ENCODE data around the gene CGB1. TPM values are rescaled to one million over a fixed set of nuclear protein-coding genes. Genes with fewer than 3 reads are reported as not detected.

Gene CGB1
- total RNA-seq, 4 donors from 2014 or later = not detected

DNA sequence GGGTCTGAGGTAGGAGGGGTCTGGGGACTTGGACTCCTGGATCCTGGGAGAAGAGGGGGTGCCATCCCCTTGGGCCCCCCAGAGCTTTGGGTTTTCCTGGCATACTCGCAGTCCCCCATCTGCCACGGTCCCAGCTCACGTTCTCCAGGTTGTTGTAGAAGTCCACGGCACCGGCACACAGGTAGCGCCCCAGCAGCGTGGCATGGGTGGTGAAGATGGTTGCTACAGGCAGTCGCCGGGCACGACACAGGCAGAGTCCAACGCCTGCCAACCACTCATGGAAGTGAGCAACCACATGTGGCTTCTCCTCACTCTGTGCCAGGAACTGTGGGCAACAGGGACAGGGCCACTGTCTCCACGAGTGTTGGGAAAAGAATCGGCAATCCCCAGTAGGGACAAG, 51.0 kb downstream of the CGB1 start:
- no peak for TF ChIP-seq POLR2AphosphoS5 (IDR thresholded peaks at IDR 0.05)
- TF ChIP-seq, protein P1, sequence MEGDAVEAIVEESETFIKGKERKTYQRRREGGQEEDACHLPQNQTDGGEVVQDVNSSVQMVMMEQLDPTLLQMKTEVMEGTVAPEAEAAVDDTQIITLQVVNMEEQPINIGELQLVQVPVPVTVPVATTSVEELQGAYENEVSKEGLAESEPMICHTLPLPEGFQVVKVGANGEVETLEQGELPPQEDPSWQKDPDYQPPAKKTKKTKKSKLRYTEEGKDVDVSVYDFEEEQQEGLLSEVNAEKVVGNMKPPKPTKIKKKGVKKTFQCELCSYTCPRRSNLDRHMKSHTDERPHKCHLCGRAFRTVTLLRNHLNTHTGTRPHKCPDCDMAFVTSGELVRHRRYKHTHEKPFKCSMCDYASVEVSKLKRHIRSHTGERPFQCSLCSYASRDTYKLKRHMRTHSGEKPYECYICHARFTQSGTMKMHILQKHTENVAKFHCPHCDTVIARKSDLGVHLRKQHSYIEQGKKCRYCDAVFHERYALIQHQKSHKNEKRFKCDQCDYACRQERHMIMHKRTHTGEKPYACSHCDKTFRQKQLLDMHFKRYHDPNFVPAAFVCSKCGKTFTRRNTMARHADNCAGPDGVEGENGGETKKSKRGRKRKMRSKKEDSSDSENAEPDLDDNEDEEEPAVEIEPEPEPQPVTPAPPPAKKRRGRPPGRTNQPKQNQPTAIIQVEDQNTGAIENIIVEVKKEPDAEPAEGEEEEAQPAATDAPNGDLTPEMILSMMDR (IDR thresholded peaks at IDR 0.05) = no peak
- no peak for TF ChIP-seq POLR2A (IDR thresholded peaks at IDR 0.05)
- no peak for TF ChIP-seq EP300 (IDR thresholded peaks at IDR 0.05)
- Histone ChIP-seq H3K27me3 (no peaks in the 10 kb centered on the region), H3K4me1 (peaks cover 10% of the 10 kb centered on the region), H3K36me3 (peaks cover 77% of the 10 kb centered on the region), H3K27ac (no peak overlapping the region), H3K4me3 (no peak overlapping the region), H3K9me3 (no peaks in the 10 kb centered on the region)
- 100% methylated on average over 2 of the region's 13 CpGs for WGBS
- no peak for DNase-seq (ENCODE audit: low spot score in 2 of 2)

Other genes with a start within 250 kb of the CGB1 start
- gene BCAT2, start 225.9 kb downstream of the CGB1 start, total RNA-seq = 10 to 100 TPM; 33.5 to 50.6 (median 38.1) TPM
- 1 to 10 TPM; 2.5 to 3.4 (median 3.1) TPM for gene HSD17B14, start 200.4 kb downstream of the CGB1 start, total RNA-seq
- gene PLEKHA4, start 168.3 kb downstream of the CGB1 start, total RNA-seq = 1 to 10 TPM; 2.8 to 5.1 (median 5.0) TPM
- gene PPP1R15A, start 164.5 kb downstream of the CGB1 start, total RNA-seq = 100 to 1,000 TPM; 135 to 191 (median 144) TPM
- not detected for gene TULP2, start 138.2 kb downstream of the CGB1 start, total RNA-seq
- gene NUCB1, start 136.6 kb downstream of the CGB1 start, total RNA-seq = 100 to 1,000 TPM; 132 to 220 (median 204) TPM
- gene DHDH, start 103.2 kb downstream of the CGB1 start, total RNA-seq = under 1 TPM in 1 of 4 donors, not detected in 3; 0.59 TPM
- 10 to 100 TPM; 25.1 to 29.6 (median 27.5) TPM for gene BAX, start 82.0 kb downstream of the CGB1 start, total RNA-seq
- 1,000 to 10,000 TPM in 3 of 4 donors, 100 to 1,000 TPM in 1; 883 to 1,582 (median 1,278) TPM for gene FTL, start 71.6 kb downstream of the CGB1 start, total RNA-seq
- gene GYS1, start 43.6 kb downstream of the CGB1 start, total RNA-seq = 10 to 100 TPM; 26.4 to 42.0 (median 31.6) TPM
- 10 to 100 TPM; 37.3 to 70.3 (median 68.8) TPM for gene RUVBL2, start 43.0 kb downstream of the CGB1 start, total RNA-seq
- not detected for gene LHB, start 19.8 kb downstream of the CGB1 start, total RNA-seq
- not detected for gene CGB3, start 12.6 kb downstream of the CGB1 start, total RNA-seq
- gene CGB2, start 5.0 kb downstream of the CGB1 start, total RNA-seq = not detected
- 1 to 10 TPM in 1 of 4 donors, not detected in 3; 2.5 TPM for gene CGB5, start 7.0 kb upstream of the CGB1 start, total RNA-seq
- gene CGB8, start 12.2 kb upstream of the CGB1 start, total RNA-seq = not detected
- gene CGB7, start 20.9 kb upstream of the CGB1 start, total RNA-seq = 10 to 100 TPM in 1 of 4 donors, 1 to 10 TPM in 3; 2.9 to 27.4 (median 4.3) TPM
- gene NTF4, start 27.9 kb upstream of the CGB1 start, total RNA-seq = 10 to 100 TPM in 2 of 4 donors, 1 to 10 TPM in 2; 7.8 to 22.5 (median 13.1) TPM
- gene KCNA7, start 35.8 kb upstream of the CGB1 start, total RNA-seq = not detected
- 100 to 1,000 TPM; 207 to 788 (median 322) TPM for gene SNRNP70, start 48.6 kb upstream of the CGB1 start, total RNA-seq
- gene LIN7B, start 77.5 kb upstream of the CGB1 start, total RNA-seq = 10 to 100 TPM; 20.0 to 39.8 (median 32.3) TPM
- 1 to 10 TPM in 3 of 4 donors, not detected in 1; 5.2 to 9.3 (median 5.9) TPM for gene C19orf73, start 82.2 kb upstream of the CGB1 start, total RNA-seq
- 10 to 100 TPM; 42.7 to 50.1 (median 46.6) TPM for gene PPFIA3, start 82.6 kb upstream of the CGB1 start, total RNA-seq
- 1 to 10 TPM in 1 of 4 donors, under 1 TPM in 2, not detected in 1; 0.47 to 1.0 (median 0.53) TPM for gene HRC, start 118.5 kb upstream of the CGB1 start, total RNA-seq
- 10 to 100 TPM; 45.2 to 87.6 (median 62.4) TPM for gene TRPM4, start 120.9 kb upstream of the CGB1 start, total RNA-seq

Measured in suprapubic skin (tissue), 4 donors.